HL-60 (cell line): ENCODE measurements around the gene NEIL1.
"Not testable (repeated sequence)": the region's sequence is repeated elsewhere in the genome, so short reads cannot be mapped to it uniquely, and the experiment has no call there.

ENCODE experiments used
- DNase-seq, 2 experiments: peaks; one replicate each; pipeline ENCODE4 v3.0.0-alpha.2; 2010 to 2020; ENCODE audit warnings: low read depth in 1 of 2, low spot score in 1 of 2
- H3K27ac ChIP-seq: fragments of 250-450 bp; sonication (Bioruptor Pico); replicated peaks from 2 replicates; pipeline ENCODE4 v1.5.1; 2020; ENCODE audit warnings: mild to moderate bottlenecking, moderate library complexity
- H3K27me3 ChIP-seq: fragments of 250-450 bp; sonication (Bioruptor Pico); 2 replicates; pipeline ENCODE4 v1.5.1; 2021; ENCODE audit warnings: mild to moderate bottlenecking, moderate library complexity; ENCODE audit not compliant: insufficient read depth, poor library complexity, severe bottlenecking
- H3K4me3 ChIP-seq: replicated peaks from 2 replicates; pipeline ENCODE4 v1.5.1; 2011; ENCODE audit warnings: mild to moderate bottlenecking, control low read depth, low read length; ENCODE audit not compliant: insufficient read depth
- CTCF ChIP-seq: IDR thresholded peaks from one replicate; pipeline ENCODE4 v1.5.1; 2011; ENCODE audit warnings: low read length, control low read depth, inconsistent platforms; ENCODE audit not compliant: insufficient read depth
- GABPA ChIP-seq: IDR thresholded peaks from 2 replicates; pipeline ENCODE4 v1.6.1; 2012; ENCODE audit warnings: low read depth
- POLR2AphosphoS5 ChIP-seq: IDR thresholded peaks from 2 replicates; pipeline ENCODE4 v1.6.1; 2012; ENCODE audit warnings: low read depth
- REST ChIP-seq: IDR thresholded peaks from 2 replicates; pipeline ENCODE4 v1.6.1; 2012; ENCODE audit warnings: low read depth; ENCODE audit not compliant: insufficient replicate concordance
- SPI1 ChIP-seq: IDR thresholded peaks from 2 replicates; pipeline ENCODE4 v1.6.1; 2012; ENCODE audit warnings: low read depth, mild to moderate bottlenecking, borderline replicate concordance

The NEIL1 gene

GRCh38 chr15:75348562-75349350 lies 1.9 kb downstream of the NEIL1 start:
- no peak for DNase-seq
- Histone ChIP-seq H3K4me3 (no peak overlapping the region), H3K27ac (no peak overlapping the region), H3K27me3 (peaks cover 16% of the 10 kb centered on the region)
- TF ChIP-seq GABPA (no peak), SPI1 (no peak), REST (no peak), CTCF (no peak), POLR2AphosphoS5 (no peak)

GRCh38 chr15:75349351-75349669 lies 2.5 kb downstream of the NEIL1 start:
- Histone ChIP-seq H3K27me3 (peaks cover 16% of the 10 kb centered on the region), H3K27ac (peak overlapping the region; percentile 7)
- not testable (repeated sequence) for H3K4me3 ChIP-seq, DNase-seq

- H3K27me3 ChIP-seq = peaks cover 16% of the 10 kb centered on the region
- no peak overlapping the region for H3K4me3 ChIP-seq
- DNase-seq = peak; percentile 86 to 95
- peak overlapping the region; percentile 7 for H3K27ac ChIP-seq
- TF ChIP-seq CTCF (no peak), GABPA (peak; percentile 62; the same call in 1 of the 2 replicates), REST (no peak), POLR2AphosphoS5 (peak; percentile 96), SPI1 (peak; percentile 87)
Observed at GRCh38 chr15:75349851-75350588, 3.2 kb downstream of the NEIL1 start.

GRCh38 chr15:75350601-75351361 lies 3.9 kb downstream of the NEIL1 start:
- DNase-seq = peak in 1 of 2 experiments; percentile 4
- TF ChIP-seq POLR2AphosphoS5 (no peak), GABPA (no peak), REST (no peak), SPI1 (no peak), CTCF (no peak)
- H3K4me3 ChIP-seq = no peak overlapping the region
- H3K27me3 ChIP-seq = peaks cover 16% of the 10 kb centered on the region
- no peak overlapping the region; the same call in 1 of the 2 replicates for H3K27ac ChIP-seq
